Stimulated activated CD4-positive, alpha-beta T cell treated with anti-CD3 and anti-CD28 coated beads, Interleukin-4, amount 100 ng/mL, for 48 hours (primary cell): Measurements from ENCODE around the gene TMEM74B.

ENCODE experiments used
- DNase-seq, 2 donors: peaks; one replicate each; pipeline ENCODE4 v3.0.0-alpha.2; 2020; ENCODE audit warnings: low read depth in 2 of 2

Gene TMEM74B

DNA sequence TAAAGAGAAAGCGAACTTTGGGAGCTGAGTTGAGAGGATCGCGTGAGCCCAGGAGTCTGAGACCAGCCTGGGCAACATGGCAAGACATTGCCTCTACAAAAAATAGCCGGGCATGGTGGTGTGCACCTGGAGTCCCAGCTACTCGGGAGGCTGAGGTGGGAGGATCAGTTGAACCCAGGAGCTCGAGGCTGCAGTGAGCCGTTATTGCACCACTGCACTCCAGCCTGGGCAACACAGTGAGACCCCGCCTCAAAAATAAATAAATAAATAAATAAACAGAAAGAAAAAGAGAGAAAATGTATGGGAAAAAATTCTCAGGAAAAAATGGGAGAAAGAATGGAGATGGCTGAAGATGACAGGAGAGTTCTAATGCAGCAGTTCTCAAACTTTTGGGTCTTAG lies 21.0 kb upstream of the TMEM74B start:
- no peak for DNase-seq

DNA sequence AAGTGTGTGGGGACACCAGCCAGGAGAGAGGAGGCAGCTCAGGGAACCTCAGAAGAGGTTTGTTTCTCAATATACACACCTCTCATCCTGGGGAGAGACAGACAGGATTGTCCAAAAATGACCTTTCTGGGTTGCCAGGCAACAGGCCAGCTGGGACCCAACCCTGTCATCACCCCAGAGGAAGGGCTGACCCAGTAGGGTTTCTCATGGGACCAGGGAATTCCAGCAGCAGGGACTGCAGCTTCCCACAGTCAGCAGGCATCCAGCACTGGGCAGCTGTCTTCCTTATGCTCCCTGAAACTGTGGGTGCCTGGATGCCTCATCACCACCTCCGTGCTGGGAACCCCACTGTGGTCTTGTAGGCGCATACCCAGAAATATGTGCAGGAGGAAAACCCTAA lies 19.8 kb upstream of the TMEM74B start:
- DNase-seq, result no peak

DNA sequence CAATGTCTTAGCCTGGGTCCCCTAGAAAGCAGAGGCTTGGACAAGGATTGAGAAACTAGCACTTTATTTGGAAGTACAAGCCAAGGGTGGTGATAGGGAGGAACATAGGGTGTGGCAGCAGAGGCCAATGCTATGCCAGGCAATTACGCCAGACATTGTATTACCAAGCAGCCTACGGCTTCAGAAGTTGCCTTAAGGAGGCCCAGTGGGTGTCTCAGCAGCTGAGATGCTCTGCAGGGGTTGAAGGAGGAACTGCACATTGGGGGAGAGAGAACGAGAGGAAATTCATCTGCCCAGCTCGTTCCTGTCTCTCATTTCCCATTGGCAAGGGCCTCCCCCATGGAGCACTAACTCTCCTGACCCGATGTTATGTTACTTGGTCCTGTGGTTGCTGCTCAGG lies 19.3 kb upstream of the TMEM74B start:
- no peak for DNase-seq

DNA sequence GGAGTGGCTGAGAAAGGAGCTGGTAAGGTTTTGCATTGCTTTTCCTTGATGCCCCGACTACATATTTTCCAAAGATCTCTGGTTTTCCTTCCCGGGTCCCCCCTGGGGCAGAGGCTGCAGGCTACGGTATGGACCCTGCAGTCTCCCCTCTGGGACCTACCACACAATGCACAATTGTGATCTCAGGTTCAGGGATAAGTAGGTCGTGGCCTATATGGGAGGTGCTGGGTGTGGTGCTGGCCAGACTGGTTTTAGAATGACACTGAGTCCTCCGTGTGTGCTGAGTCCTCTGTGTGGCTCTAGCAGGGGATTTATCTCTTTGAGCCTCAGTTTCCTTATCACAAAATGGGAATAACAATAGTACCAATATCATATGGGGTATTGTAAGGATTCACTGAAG lies 18.8 kb upstream of the TMEM74B start:
- DNase-seq, result no peak

DNA sequence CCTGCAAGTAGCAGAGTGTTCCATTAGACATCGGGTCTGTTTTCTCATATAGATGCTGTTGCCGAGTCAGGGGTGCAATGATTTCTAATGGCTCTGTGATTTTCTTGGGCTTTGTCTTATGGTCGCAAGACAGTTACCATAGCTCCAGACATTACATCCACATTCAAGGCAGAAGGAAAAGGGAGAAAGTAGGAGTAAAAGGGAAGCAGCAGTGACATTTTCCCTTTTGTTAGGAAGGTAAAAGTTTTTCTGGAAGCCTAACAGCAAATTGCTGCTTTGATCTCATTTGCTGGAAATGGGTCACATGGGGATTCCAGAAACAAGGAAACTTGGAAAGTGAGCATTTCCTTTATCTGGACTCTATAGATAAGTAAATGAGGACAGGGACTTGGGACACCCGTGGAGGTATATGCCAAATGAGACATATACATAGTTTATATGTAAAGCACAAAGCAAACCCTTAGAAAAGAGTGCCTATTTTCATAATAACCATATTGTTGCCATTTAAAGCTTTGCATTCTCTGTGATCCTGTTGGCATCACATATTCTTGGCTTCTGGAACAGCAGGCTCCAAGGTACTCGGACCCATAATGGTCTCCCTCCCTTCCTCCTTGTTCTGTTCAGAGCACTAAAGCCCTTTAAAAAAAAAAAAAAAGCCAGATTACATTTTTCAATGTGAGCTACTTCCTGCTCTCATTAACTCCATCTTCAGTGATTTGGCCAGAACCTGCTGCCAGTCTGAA lies 18.2 kb upstream of the TMEM74B start, which contains the start of gene C20orf202:
TSS of gene C20orf202 (plus strand) at position 693 of the 743 bp plus-strand sequence. CDS start 132 bp downstream, outside the sequence.
- DNase-seq, result no peak

DNA sequence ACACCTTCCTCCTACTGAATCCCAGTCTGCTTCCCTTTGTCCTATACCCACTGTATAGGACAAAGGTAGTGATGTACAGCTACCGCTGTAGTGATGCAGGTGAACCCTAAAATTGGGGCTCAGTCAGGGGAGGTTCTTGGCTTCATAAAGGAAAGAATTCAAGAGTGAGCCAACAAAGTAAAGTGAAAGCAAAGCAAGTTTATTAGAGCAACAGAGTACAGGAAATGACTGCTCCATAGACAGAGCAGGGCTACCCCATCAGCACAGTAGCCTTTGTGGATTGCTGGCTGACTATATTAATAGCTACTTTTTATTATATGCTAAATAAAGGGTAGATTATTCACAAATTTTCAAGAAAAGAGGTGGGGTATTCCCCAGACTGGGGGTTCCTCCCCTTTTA lies 15.2 kb upstream of the TMEM74B start:
- no peak for DNase-seq

DNA sequence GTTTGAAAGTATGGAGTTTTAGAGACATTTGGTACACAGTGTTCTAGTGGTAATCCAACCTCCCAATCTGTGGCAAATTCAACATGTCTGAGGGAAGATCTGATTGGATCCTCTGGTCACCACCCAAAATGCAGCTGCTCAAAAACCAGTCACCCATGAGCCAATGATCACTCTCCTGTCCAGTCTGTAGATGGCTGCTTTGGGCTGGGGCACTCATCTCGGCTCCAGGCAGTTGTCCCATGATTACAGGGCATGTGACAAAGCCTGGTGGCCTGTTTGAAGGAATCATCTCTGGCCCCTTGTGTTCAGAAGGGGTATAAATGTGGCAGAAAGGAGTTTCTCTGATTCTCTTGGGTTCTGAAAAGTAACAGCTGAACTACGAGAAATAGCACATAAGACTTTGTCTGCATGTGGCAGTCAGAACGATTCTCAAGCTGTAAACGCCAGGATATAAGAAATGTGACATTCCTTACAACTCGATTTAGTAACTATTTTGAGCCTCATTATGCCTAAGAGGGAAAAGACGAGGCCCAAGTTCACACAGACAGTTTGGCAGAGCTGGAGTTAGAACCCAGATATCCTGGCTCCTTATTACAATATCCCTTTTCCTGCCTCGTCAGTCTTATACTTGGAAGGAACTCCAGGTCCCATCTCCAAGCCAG lies 14.6 kb upstream of the TMEM74B start:
- no peak for DNase-seq

DNA sequence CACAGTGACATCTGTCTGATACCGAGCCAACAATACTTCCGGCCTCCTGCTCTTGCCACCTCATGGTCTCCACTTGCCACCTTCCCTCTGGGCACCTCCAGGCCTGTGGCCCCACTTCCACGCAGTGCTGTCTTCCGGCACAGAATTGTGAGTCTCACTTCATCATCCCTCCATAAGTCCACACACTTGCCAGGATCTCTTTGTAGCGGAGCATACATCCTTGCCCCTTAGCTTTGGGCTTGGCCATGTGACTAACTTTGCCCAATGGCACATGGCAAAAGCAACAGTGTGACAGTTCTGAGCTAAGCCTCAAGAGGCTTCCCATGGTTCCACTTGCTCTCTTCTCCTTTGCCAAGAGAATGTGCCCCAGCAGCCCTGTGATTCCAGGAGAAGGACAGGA lies 14.0 kb upstream of the TMEM74B start:
- DNase-seq, result no peak

DNA sequence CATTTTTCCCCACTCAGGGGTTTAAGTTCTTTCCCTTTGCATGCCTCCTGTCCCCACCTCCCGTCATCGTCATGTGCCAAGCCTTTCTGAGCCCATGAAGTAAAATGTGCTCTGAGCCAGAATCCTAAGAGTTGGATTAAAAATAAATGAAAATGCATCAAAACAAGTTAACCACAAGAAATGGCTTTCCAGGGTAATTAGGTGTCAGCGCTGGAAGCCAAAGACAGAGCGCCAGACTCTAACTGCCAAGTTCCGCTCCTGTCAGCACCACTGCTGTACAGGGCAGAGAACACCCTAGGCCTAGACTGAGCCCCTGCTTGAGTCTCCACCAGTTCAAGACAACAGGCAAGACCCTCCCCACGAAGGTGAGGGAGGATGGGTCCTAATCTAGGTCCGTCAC lies 13.0 kb upstream of the TMEM74B start:
- DNase-seq, result no peak

DNA sequence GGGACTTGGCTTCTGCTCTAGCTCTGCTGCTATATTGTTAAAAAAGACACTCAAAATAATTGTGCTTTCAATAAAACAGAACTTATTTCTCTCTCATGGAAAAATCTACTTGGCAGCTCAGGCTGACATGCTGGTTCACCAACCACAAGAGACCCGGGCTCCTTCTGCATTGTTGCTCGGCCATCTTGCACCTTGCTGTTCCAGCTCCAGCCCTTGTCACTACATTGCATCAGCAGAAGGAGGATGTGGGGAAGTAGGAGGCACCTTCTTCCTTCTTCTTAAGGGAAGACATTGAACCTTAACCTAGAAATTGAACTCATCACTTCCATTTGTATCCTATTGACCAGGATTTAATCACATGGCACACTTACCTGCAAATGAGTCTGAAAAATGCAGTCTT lies 11.9 kb upstream of the TMEM74B start:
- no peak for DNase-seq

DNA sequence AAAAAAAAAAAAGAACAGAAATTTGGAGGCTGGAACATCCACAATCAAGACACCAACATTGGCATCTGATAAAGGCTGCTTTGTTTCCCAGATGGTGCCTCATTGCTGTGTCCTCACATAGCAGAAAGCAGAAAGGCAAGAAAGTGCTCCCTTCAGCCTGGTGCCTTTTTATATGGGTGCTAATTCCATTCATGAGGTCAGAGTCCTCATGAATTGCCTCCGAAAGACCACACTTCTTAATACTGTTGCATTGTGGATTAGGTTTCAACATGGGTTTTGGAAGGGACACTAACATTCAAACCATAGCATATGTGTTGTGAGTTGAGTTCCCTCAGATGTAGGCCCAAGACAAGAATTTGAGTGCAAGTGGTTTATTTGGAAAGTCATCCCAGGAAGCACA lies 10.4 kb upstream of the TMEM74B start:
- no peak for DNase-seq

DNA sequence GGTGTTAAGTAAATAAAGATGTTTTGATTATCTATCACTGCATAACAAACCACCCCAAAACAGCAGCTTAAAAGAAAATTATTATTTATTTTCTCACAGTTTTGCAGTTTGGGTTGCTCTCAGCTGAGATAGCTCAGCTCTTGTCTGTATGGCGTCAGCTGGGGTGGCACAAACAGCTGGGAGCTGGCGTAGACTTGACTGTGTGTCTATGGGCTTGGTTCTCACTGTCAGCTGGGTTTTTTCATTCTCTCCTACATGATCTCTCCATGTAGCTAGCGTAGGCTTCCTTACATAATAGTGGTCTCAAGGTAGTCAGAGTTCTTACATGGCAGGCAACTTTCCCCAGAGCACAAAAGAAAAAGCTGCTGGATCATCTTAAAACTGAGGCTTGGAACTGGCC lies 6.5 kb upstream of the TMEM74B start:
- DNase-seq, result no peak

DNA sequence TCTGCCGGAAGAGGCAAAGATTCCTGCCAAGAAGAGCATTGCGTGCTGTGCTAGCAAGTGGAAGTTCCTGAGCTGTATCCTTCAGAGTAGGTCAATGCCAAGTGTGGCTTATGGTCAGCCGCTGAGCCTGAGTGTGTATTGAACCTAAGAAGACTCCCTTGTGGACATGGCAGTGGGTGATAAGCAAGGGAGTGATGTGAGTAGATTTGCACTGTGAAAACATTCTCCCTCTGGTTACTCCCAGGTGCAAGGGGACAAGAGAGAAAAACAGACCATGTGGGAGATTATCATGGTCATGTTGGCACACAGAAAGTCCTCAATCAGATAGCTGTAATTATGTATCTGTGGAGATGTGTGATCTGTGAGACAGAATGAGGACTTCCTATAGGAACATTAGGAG lies 6.1 kb upstream of the TMEM74B start:
- no peak for DNase-seq

DNA sequence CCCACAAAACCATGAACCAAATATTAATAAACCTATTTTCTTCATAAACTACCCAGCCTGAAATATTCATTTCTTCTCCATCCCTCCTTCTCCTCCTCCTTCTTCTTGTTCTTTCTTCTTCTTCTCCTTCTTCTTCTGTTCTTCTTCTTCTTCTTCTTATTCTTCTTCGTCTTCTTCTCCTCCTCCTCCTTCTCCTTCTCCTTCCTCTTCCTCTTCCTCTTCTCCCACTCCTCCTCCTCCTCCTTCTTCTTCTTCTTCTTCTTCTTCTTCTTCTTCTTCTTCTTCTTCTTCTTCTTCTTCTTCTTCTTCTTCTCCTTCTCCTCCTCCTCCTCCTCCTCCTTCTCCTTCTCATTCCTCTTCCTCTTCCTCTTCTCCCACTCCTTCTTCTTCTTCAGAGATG lies 5.0 kb upstream of the TMEM74B start:
- no peak for DNase-seq

DNA sequence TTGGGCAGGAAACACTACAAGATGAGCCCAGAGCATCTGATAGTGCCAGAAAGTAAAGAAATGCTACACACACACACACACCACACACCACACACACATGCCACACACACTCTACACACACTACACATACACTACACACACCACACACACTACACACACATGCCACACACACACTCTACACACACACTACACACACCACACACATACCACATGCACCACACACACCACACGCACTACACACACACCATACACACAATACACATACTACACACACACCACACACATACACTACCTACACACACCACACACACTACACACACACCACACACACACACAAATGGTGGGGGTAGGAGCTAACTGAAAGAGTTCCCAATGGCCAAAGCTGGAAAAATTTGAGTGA lies 3.6 kb upstream of the TMEM74B start:
- DNase-seq, result no peak

DNA sequence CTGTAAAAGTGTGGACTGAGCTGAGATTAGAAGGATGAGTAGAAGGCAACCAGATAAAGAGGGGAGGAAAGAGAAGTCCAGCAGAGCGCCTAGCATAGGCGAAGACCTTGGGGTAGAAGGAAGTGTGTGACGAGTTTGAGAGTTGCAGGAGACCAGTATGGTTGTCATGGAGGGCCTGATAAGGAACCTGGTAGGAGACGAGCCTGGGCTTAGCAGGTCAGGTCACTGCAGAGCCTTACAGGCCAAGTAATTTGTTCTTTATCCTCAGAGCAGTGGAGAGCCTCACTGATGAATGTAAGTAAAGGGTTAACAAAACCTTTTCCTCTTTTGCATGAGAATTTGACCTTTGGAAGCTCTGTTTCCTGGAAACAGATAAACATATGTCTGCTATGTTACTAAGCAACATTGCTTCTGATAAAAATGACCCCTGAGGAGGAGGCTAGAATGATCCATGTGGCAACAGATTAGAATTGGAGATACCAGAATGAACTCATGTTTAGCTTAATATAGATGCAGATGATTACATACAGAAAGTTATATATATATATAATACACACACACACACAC lies 2.9 kb upstream of the TMEM74B start:
- no peak for DNase-seq

DNA sequence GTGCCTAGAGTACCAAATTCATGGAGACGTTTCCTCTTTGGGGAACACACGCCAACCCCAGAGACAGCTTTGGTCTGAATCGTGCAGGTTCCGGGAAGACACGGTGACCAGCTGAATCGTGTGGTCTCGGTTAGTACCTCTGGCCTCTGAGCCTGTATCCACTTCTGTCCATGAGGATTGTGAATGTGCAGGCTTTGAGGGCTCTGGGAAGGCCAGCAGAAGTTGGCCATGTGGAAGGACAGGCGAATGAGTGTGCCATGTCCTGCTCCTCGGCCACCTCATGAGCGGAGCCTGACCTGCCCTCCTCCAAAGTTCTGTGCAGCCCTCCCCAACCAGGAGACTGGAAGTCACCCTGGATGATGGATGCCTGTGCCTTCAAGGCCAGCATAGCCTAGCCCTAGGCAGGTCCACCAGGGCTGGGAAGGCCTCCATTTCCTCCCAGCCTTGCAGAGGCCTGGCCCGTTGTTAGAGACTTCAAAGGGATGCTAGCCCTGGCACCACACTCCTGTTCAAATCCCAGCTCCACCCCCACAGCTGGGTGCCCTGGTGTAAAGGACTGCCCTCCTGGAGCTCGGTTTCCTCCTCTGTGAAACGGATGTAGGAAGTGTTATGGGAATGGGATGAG lies 1.7 kb upstream of the TMEM74B start:
- DNase-seq, result no peak

DNA sequence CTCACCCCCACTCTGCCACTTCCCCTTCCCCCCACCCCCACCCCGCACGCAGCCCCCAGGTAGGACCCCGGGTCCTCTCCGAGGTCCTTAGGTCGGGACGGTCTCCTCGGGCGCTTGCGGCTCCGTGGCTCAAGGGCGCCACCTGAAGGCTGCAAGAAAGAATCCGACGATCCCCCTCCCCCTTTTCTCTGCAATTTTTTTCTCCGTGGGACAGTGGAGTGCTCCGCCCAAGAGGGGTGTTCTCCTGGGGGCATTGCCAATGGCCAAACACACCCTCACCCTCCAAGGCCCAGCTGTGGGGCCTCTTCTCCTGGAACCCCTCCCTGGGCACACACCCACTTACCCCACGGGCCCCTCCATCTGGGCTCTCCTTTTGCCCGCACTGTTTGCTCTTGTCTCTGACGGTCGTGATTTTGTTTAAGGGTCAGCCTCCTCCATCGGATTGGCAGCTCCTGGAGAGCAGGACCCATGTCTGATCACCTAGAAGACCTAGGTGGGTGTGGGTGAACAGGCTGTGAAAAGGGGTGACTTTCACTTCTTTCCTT lies 1.1 kb upstream of the TMEM74B start:
- DNase-seq, result peak; percentile 45 to 49

DNA sequence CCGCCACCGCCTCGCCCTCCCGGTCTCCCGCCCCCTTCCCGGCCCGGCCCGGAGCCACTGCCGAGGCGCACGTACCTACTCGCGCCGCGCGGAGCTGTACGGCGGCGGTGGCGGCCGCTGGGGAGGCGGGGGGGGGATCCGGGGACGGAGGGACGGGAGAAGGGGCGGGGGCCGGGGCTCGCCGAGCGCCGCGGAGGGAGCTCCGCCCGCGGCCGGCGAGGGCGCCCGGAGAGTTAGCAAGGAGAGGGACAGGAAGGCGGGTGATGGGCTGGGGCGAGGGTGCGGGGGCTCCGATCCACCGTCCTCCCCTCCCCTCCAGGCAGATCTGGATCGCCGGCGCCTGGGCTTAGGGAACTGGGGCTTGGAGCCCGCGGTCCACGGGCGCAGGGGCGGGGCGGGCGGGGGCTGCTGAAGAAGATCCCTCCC lies 548 bp upstream of the TMEM74B start:
- DNase-seq, result no peak

DNA sequence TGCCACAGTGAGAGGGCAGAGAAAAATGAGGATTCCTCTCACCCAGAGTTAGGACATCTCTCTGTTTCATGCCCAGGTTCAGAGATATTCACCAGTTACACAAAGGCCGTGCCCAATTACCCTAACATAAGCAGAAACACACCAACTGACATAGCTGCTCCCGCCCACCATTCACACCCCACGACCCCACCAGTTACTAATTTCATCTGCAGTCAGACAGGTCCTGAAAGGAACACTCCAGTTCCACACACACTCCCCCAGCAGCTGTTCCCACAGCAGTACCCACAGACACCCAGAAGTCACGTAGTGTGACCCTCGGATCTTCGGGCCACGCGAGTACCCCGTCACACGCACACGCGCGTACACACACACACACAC lies 532 bp downstream of the TMEM74B start:
- DNase-seq, result no peak

DNA sequence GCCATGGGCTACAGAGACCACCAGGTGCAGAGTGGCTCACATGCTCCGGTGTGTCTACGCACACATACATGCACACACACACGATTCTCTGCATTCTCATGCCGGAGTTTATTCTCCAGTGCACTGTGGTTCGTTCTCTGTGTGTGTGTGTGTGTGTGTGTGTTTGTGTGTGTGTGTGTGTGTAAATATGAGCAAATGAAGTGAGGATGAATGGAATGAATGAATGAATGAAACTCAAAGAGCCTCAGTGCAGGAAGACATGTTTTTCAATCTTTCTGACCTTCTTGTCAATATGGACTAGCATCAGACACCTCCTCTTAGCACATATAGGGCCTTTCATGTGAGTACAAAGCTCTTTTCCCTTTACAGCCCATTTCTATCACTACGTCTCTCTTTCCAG lies 1.6 kb downstream of the TMEM74B start:
- no peak for DNase-seq

DNA sequence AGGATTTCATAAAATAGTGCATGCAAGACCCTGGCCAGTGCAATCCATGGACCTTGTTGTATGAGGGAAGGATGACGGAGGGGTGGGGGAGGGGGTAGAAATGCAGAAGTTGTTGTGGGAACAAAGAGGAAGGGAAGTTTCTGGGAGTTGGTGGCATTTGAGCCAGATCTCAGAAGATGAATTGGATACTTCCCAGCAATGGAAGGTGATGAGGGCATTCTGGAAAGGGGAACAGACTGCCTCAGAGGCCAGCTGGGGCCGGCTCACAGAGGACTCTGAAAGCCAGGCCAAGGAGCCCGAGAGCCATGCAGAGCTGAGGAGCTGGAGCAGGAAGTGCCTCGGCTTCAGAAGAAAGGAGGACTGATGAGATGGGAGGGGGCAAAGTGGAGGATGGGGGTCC lies 2.7 kb downstream of the TMEM74B start:
- no peak for DNase-seq

DNA sequence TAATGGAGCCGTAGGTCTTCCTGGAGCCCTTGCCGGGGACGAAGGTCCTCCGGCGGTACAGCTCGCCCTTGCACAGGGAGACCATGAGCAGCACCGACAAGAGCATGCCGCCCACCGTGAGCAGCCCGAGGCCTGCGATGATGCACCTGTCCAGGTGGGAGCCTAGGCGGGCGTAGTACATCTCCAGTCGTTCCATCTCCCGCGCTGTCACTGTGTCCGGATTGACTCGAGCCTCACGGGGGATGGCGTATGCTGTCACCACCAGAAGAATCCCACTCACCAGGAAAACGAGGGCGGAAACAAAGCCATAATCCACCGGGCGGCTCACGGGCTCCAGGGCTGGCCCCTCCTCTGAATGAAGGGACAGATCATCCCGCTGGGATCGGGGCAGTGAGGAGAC lies 3.8 kb downstream of the TMEM74B start:
- DNase-seq, result no peak
